HCT116 (cell line): ENCODE measurements around the gene HEG1. TPM values are rescaled to one million over a fixed set of nuclear protein-coding genes. Genes with fewer than 3 reads are reported as not detected.

Experiments used
- ATAC-seq: fragments of 200-7000 bp; cut with Tn5 transposase; 2 replicates; pipeline ENCODE4 v1.9.1; 2020; ENCODE audit warnings: mild to moderate bottlenecking, moderate library complexity
- BruUV-seq: library from RNA; stranded (reverse); fragments of 400-500 nt; replicated peaks from 2 replicates; lab custom pipeline; 2021; lab: Mats Ljungman, UMichigan
- CTCF ChIA-PET: fragments of 300-600 bp; sonication (Branson Sonifier 250); formaldehyde crosslinking; loops from one replicate; lab custom pipeline; 2021; ENCODE audit warnings: antibody characterized with exemption; lab: Charles Lee
- POLR2A ChIA-PET: fragments of 300-600, 350-600 bp; sonication (Branson Sonifier 250); formaldehyde crosslinking; loops from one replicate; lab custom pipeline; 2021; ENCODE audit warnings: antibody characterized with exemption; lab: Charles Lee
- RAD21 ChIA-PET, 2 experiments: fragments of 300-600 bp; sonication (Branson Sonifier 250); formaldehyde crosslinking; loops; one replicate each; lab custom pipeline; 2023; ENCODE audit warnings: low total read pairs in 2 of 2; ENCODE audit not compliant: uncharacterized antibody in 2 of 2, unreplicated experiment in 2 of 2, low non-redundant PET in 1 of 2; lab: Charles Lee
- DNase-seq: peaks from one replicate; pipeline ENCODE4 v3.0.0-alpha.2; 2010; ENCODE audit warnings: low read depth, low spot score
- H2AFZ ChIP-seq: fragments of 200-600 bp; shearing (Covaris generic), sonication (generic); 2 replicates; pipeline ENCODE4 v1.6.1; 2017; ENCODE audit warnings: low read depth, mixed run types, mixed read lengths, antibody characterized with exemption, low read length; ENCODE audit not compliant: poor library complexity, severe bottlenecking
- H3K27ac ChIP-seq: 2 replicates; pipeline ENCODE4 v1.5.1; 2012; ENCODE audit warnings: low read depth, low read length
- H3K27me3 ChIP-seq: fragments of 200-600 bp; sonication (generic); 2 replicates; pipeline ENCODE4 v1.6.1; 2016; ENCODE audit warnings: mixed run types, low read length, mixed read lengths; ENCODE audit not compliant: insufficient read depth
- H3K36me3 ChIP-seq, 2 experiments: fragments of 200-500 bp in 1 of 2; fragments of 200-600 bp in 1 of 2; sonication (Bioruptor generic) in 1 of 2; sonication (generic) in 1 of 2; 2 replicates each; pipeline versions ENCODE4 v1.5.1 to v1.6.1; 2014 to 2016; ENCODE audit warnings: low read length in 2 of 2, inconsistent platforms in 1 of 2, mixed read lengths in 1 of 2, mixed run types in 1 of 2; ENCODE audit not compliant: insufficient read depth in 2 of 2, control insufficient read depth in 1 of 2
- H3K4me1 ChIP-seq, 2 experiments: fragments of 200-600 bp in 1 of 2; sonication (generic) in 1 of 2; 2 replicates each; pipeline versions ENCODE4 v1.5.1 to v1.6.1; 2012 to 2017; ENCODE audit warnings: low read length in 2 of 2, inconsistent platforms in 1 of 2, mild to moderate bottlenecking in 1 of 2, mixed read lengths in 1 of 2, mixed run types in 1 of 2, moderate library complexity in 1 of 2; ENCODE audit not compliant: insufficient read depth in 2 of 2, control insufficient read depth in 1 of 2
- H3K4me2 ChIP-seq: fragments of 200-600 bp; sonication (generic); 2 replicates; pipeline ENCODE4 v1.6.1; 2017; ENCODE audit warnings: mixed run types, low read length, mixed read lengths
- H3K4me3 ChIP-seq, 2 experiments: fragments of 200-600 bp in 1 of 2; sonication (generic) in 1 of 2; replicated peaks in 1 of 2; 2 replicates each; pipeline ENCODE4 v1.5.1; 2011 to 2016; ENCODE audit warnings: low read length in 2 of 2, control low read depth in 1 of 2, low read depth in 1 of 2, mild to moderate bottlenecking in 1 of 2, mixed read lengths in 1 of 2, mixed run types in 1 of 2
- H3K79me2 ChIP-seq: fragments of 200-600 bp; sonication (generic); 2 replicates; pipeline ENCODE4 v1.6.1; 2017; ENCODE audit warnings: mild to moderate bottlenecking, mixed run types, low read length, moderate library complexity, mixed read lengths; ENCODE audit not compliant: insufficient read depth
- H3K9ac ChIP-seq: fragments of 200-600 bp; sonication (generic); 2 replicates; pipeline ENCODE4 v1.6.1; 2016; ENCODE audit warnings: low read length, mixed read lengths
- H3K9me2 ChIP-seq: fragments of 200-600 bp; sonication (generic), shearing (Covaris generic); 2 replicates; pipeline ENCODE4 v1.6.1; 2017; ENCODE audit warnings: mixed run types, mild to moderate bottlenecking, moderate library complexity; ENCODE audit not compliant: insufficient read depth
- H3K9me3 ChIP-seq, 2 experiments: fragments of 200-500 bp in 1 of 2; fragments of 200-600 bp in 1 of 2; sonication (Bioruptor generic) in 1 of 2; sonication (generic) in 1 of 2; 2 replicates each; pipeline ENCODE4 v1.6.1; 2014 to 2017; ENCODE audit warnings: low read length in 2 of 2, mixed read lengths in 2 of 2, inconsistent platforms in 1 of 2, low read depth in 1 of 2, mild to moderate bottlenecking in 1 of 2, mixed run types in 1 of 2, moderate library complexity in 1 of 2; ENCODE audit not compliant: control insufficient read depth in 1 of 2, insufficient read depth in 1 of 2
- H4K20me1 ChIP-seq: fragments of 200-600 bp; sonication (generic), shearing (Covaris generic); 2 replicates; pipeline ENCODE4 v1.6.1; 2017; ENCODE audit warnings: mixed run types, mild to moderate bottlenecking, moderate library complexity; ENCODE audit not compliant: insufficient read depth
- ATF3 ChIP-seq: IDR thresholded peaks from 2 replicates; pipeline ENCODE4 v1.6.1; 2012
- CEBPB ChIP-seq: IDR thresholded peaks from 2 replicates; pipeline ENCODE4 v1.6.1; 2012; ENCODE audit warnings: low read depth
- CTCF ChIP-seq, 3 experiments: fragments of 200-600 bp in 1 of 3; sonication (generic) in 1 of 3; IDR thresholded peaks in 2 of 3; conservative IDR thresholded peaks in 1 of 3; 2 replicates each; pipeline ENCODE4 v1.5.1; 2012 to 2017; ENCODE audit warnings: low read depth in 2 of 3, low read length in 2 of 3, antibody characterized with exemption in 1 of 3, borderline replicate concordance in 1 of 3, control low read depth in 1 of 3, mild to moderate bottlenecking in 1 of 3, mixed read lengths in 1 of 3, mixed run types in 1 of 3, moderate library complexity in 1 of 3; ENCODE audit not compliant: insufficient read depth in 1 of 3
- EGR1 ChIP-seq: IDR thresholded peaks from 2 replicates; pipeline ENCODE4 v1.6.1; 2012; ENCODE audit warnings: low read depth
- EZH2phosphoT487 ChIP-seq: fragments of 200-600 bp; IDR thresholded peaks from 2 replicates; pipeline ENCODE4 v1.6.1; 2018; ENCODE audit warnings: antibody characterized with exemption, borderline replicate concordance
- JUND ChIP-seq: IDR thresholded peaks from 2 replicates; pipeline ENCODE4 v1.6.1; 2012
- MAX ChIP-seq: IDR thresholded peaks from 2 replicates; pipeline ENCODE4 v1.6.1; 2012
- POLR2A ChIP-seq: IDR thresholded peaks from 2 replicates; pipeline ENCODE4 v1.7.0; 2011; ENCODE audit warnings: borderline replicate concordance; ENCODE audit not compliant: insufficient read depth, insufficient read length; ENCODE audit errors: extremely low read depth
- POLR2AphosphoS5 ChIP-seq: IDR thresholded peaks from 2 replicates; pipeline ENCODE4 v1.6.1; 2011; ENCODE audit warnings: mild to moderate bottlenecking, low read depth, low read length, moderate library complexity
- REST ChIP-seq: IDR thresholded peaks from 2 replicates; pipeline ENCODE4 v1.6.1; 2012; ENCODE audit warnings: low read depth
- SIN3A ChIP-seq: IDR thresholded peaks from 2 replicates; pipeline ENCODE4 v1.6.1; 2012; ENCODE audit warnings: low read depth
- SRF ChIP-seq: IDR thresholded peaks from 2 replicates; pipeline ENCODE4 v1.6.1; 2012; ENCODE audit warnings: low read depth
- YY1 ChIP-seq: IDR thresholded peaks from 2 replicates; pipeline ENCODE4 v1.6.1; 2011; ENCODE audit warnings: low read length, low read depth, moderate library complexity, mild to moderate bottlenecking; ENCODE audit not compliant: insufficient replicate concordance; ENCODE audit errors: extremely low read depth
- ZFX ChIP-seq: fragments of 450-650 bp; IDR thresholded peaks from 2 replicates; pipeline ENCODE4 v1.6.1; 2017
- intact Hi-C: fragments of 100-400 bp; cut with micrococcal nuclease; formaldehyde crosslinking; loops from 2 replicates; pipeline ENCODE4 v1.10.0; 2022
- total RNA-seq: library from RNA; stranded (reverse); gene quantifications from one replicate; pipeline ENCODE4 v1.2.1, GENCODE V29; 2021; ENCODE audit not compliant: unreplicated experiment

Gene HEG1
- total RNA-seq, 1 experiment from 2014 or later, result 2.6 TPM

- no TSS peak for BruUV-seq
- Histone ChIP-seq H3K9ac (no peak overlapping the region), H3K9me3 (no peaks in the 10 kb centered on the region), H3K4me3 (no peak overlapping the region), H3K4me1 (no peaks in the 10 kb centered on the region), H3K27me3 (no peaks in the 10 kb centered on the region), H2AFZ (no peak overlapping the region), H3K9me2 (no peaks in the 10 kb centered on the region), H3K27ac (no peak overlapping the region), H3K36me3 (no peaks in the 10 kb centered on the region), H3K4me2 (no peak overlapping the region), H4K20me1 (no peaks in the 10 kb centered on the region), H3K79me2 (no peaks in the 10 kb centered on the region)
- TF ChIP-seq ZFX (no peak), MAX (no peak), POLR2A (no peak), JUND (no peak), CTCF (IDR thresholded peaks at IDR 0.05 in 2 of 3, conservative IDR thresholded peaks at IDR 0.05 in 1 of 3; ENCODE audit: borderline replicate concordance in 1 of 3, insufficient read depth in 1 of 3, low read depth in 2 of 3, low read length in 2 of 3) (no peak), YY1 (no peak), EZH2phosphoT487 (no peak), ATF3 (no peak), SRF (no peak), POLR2AphosphoS5 (no peak), CEBPB (no peak), REST (no peak), SIN3A (no peak), EGR1 (no peak)
- ATAC-seq, result no peak
- DNase-seq, result no peak
- ChIA-PET POLR2A (no interaction called here), CTCF (no interaction called here), RAD21 (no interaction called here)
- intact Hi-C loops, result no loop called here
These were observed 55.8 kb downstream of the HEG1 start for GRCh38 chr3:124999897-125000435.
